Ovary (tissue), 9 donors: ENCODE results near the gene ACP4. TPM values are rescaled to one million over a fixed set of nuclear protein-coding genes. Genes with fewer than 3 reads are reported as not detected.

ENCODE experiments used
- DNase-seq, 5 donors: peaks; one replicate each; pipeline ENCODE4 v3.0.0-alpha.2; 2019 to 2020
- H3K27ac ChIP-seq, 2 donors: fragments of 200-600 bp; one replicate each; pipeline versions ENCODE4 v1.5.1 to v1.8.0; 2019 to 2022
- H3K27me3 ChIP-seq: fragments of 200-600 bp; one replicate; pipeline ENCODE4 v1.8.0; 2022
- H3K36me3 ChIP-seq: fragments of 200-600 bp; sonication (generic); one replicate; pipeline ENCODE4 v1.5.1; 2019
- H3K4me1 ChIP-seq: one replicate; pipeline ENCODE4 v1.8.1; 2013; ENCODE audit warnings: mild to moderate bottlenecking, moderate library complexity; ENCODE audit not compliant: insufficient read depth
- H3K4me3 ChIP-seq: fragments of 200-600 bp; sonication (generic); one replicate; pipeline ENCODE4 v1.5.1; 2017
- H3K9me3 ChIP-seq, 2 donors: fragments of 200-600 bp in 1 of 2; sonication (generic) in 1 of 2; one replicate each; pipeline versions ENCODE4 v1.5.1 to v1.8.1; 2013 to 2019; ENCODE audit warnings: mild to moderate bottlenecking in 1 of 2, moderate library complexity in 1 of 2
- EP300 ChIP-seq: sonication (generic); formaldehyde crosslinking; IDR thresholded peaks from one replicate; pipeline ENCODE4 v1.6.1; 2017; ENCODE audit warnings: antibody characterized with exemption
- POLR2A ChIP-seq: fragments of 450-650 bp; IDR thresholded peaks from one replicate; pipeline ENCODE4 v1.6.1; 2017; ENCODE audit warnings: antibody characterized with exemption, mild to moderate bottlenecking, moderate library complexity
- WGBS, 3 donors: extraction: QIAGEN DNeasy Blood & Tissue Kit in 1 of 3; methylation state at CpG; one replicate each; pipeline versions ENCODE4 v1.1.5 to v1.1.7; 2013 to 2017; 5-methylcytosine and 5-hydroxymethylcytosine counted together
- intact Hi-C, 4 donors: fragments of 100-400 bp; cut with DNase I; formaldehyde crosslinking; loops; one replicate each; pipeline versions ENCODE4 v1.11.0 to v1.15.1; 2022 to 2023
- polyA plus RNA-seq, 2 donors: library from polyadenylated mRNA; stranded (reverse); fragments of 200-250 nt in 1 of 2; fragments of 350-450 nt in 1 of 2; fragmentation: Illumina TruSeq in 1 of 2; extraction: RNeasy Lipid Tissue Mini Kit (QIAGEN cat#74804) in 1 of 2; gene quantifications; one replicate each; pipeline ENCODE4 v1.2.3, GENCODE V29; 2013 to 2014
- small RNA-seq: library from RNA; depleted of rRNA; stranded (forward); fragments of <200 nt; gene quantifications from one replicate; pipeline ENCODE3, GENCODE V24; 2016
- total RNA-seq, 7 donors: library from RNA; depleted of rRNA in 2 of 7; stranded (reverse); fragments of >200 nt in 2 of 7; fragmentation: NEBNext Ultra II Directional in 3 of 7; extraction: Animal tissue kit (Norgen Biotek cat#: 25700) in 3 of 7; gene quantifications; one replicate each; pipeline versions ENCODE4 v1.1.0 to v1.2.4, GENCODE V29; 2016 to 2023
- TF ChIP-seq, protein P1 (sequence below), 3 donors: fragments of 450-650 bp in 2 of 3; fragments of 200-600 bp in 1 of 3; IDR thresholded peaks; one replicate each; pipeline versions ENCODE4 v1.5.1 to v1.8.0; 2016 to 2022; ENCODE audit warnings: antibody characterized with exemption in 3 of 3, mild to moderate bottlenecking in 1 of 3
- donor health status: DM: no; HTN: no; CAD: no; lungs with moderate emphysema.
- donor health status: DM: no; HTN: no; CAD: no.
- donor health status: Bipolar disorder and iron deficiency.
- donor health status: DM: yes; HTN: yes; CAD: no.
- donor health status: DM: no; HTN: no; CAD: no.
- donor health status: DM: yes; HTN: yes; CAD: no.

ACP4 gene
- total and polyA plus RNA-seq, 9 donors = not detected

GRCh38 chr19:50842130-50842529 lies 51.9 kb downstream of the ACP4 start:
- WGBS, 3 donors = 78 to 87% (median 82%) methylated on average over 6 of the region's 6 CpGs
- DNase-seq = no peak
- intact Hi-C loops = no loop called here

DNA sequence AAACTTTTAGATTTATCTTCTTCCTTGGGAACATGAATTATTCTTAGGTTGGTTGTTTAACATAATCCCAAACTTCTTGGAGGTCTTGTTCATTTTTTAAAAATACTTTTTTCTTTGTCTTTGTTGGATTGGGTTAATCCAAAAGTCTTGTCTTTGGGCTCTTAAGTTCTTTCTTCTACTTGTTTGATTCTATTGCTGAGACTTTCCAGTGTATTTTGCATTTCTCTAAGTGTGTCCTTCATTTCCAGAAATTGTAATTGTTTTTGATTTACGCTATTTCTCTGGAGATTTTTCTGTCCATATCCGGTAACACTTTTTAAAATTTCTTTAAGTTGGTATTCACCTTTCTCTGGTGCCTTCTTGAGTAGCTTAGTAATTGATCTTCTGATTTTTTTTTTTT lies 53.0 kb downstream of the ACP4 start:
- Histone ChIP-seq H3K4me3 (no peak overlapping the region), H3K36me3 (no peaks in the 10 kb centered on the region), H3K9me3 (peaks cover 0 to 5% of the 10 kb centered on the region in 2 donors), H3K27ac (no peak overlapping the region), H3K27me3 (no peaks in the 10 kb centered on the region), H3K4me1 (no peaks in the 10 kb centered on the region)
- no peak for TF ChIP-seq POLR2A
- TF ChIP-seq, protein P1, sequence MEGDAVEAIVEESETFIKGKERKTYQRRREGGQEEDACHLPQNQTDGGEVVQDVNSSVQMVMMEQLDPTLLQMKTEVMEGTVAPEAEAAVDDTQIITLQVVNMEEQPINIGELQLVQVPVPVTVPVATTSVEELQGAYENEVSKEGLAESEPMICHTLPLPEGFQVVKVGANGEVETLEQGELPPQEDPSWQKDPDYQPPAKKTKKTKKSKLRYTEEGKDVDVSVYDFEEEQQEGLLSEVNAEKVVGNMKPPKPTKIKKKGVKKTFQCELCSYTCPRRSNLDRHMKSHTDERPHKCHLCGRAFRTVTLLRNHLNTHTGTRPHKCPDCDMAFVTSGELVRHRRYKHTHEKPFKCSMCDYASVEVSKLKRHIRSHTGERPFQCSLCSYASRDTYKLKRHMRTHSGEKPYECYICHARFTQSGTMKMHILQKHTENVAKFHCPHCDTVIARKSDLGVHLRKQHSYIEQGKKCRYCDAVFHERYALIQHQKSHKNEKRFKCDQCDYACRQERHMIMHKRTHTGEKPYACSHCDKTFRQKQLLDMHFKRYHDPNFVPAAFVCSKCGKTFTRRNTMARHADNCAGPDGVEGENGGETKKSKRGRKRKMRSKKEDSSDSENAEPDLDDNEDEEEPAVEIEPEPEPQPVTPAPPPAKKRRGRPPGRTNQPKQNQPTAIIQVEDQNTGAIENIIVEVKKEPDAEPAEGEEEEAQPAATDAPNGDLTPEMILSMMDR (IDR thresholded peaks at IDR 0.05) = no peak
- WGBS, 3 donors = 91 to 95% (median 95%) methylated on average over 2 of the region's 2 CpGs
- intact Hi-C loops = no loop called here
- DNase-seq = no peak

More at GRCh38 chr19:50842130-50842529, 51.9 kb downstream of the ACP4 start:
- TF ChIP-seq, protein P1 (IDR thresholded peaks at IDR 0.05) = no peak
- TF ChIP-seq POLR2A = no peak
- no peak for TF ChIP-seq EP300
- no peak overlapping the region for H3K27ac ChIP-seq
- no peaks in the 10 kb centered on the region for H3K4me1 ChIP-seq
- H3K27me3 ChIP-seq = no peaks in the 10 kb centered on the region
- no peaks in the 10 kb centered on the region for H3K36me3 ChIP-seq
- H3K4me3 ChIP-seq = no peak overlapping the region
- peaks cover 0 to 5% of the 10 kb centered on the region in 2 donors for H3K9me3 ChIP-seq

DNA sequence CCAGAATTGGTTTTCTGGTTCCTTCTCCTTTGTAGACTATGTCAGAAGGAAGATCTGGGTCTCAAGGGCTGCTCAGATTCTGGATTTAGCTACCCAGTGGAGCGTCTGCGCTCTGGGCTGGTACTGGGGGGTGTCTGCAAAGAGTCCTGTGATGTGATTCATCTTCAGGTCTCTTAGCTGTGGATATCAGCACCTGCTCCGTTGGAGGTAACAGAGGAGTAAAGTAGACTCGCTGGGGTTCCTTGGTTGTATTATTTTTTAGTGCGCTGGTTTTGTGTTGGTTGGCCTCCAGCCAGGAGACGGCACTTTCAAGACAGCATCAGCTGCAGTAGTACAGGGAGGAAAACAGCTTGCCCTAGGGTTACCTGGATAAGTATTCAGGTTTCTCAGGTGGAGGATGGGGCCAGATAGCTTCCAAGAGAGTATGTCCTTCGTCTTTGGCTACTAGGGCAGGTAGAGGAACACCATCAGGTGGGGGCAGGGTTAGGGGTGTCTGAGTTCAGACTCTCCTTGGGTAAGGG lies 53.5 kb downstream of the ACP4 start:
- TF ChIP-seq EP300 (no peak), POLR2A (no peak)
- TF ChIP-seq, protein P1 (IDR thresholded peaks at IDR 0.05) = no peak
- H3K36me3 ChIP-seq = no peaks in the 10 kb centered on the region
- no peak overlapping the region for H3K4me3 ChIP-seq
- no peaks in the 10 kb centered on the region for H3K27me3 ChIP-seq
- peaks cover 0 to 5% of the 10 kb centered on the region in 2 donors for H3K9me3 ChIP-seq
- H3K27ac ChIP-seq = no peak overlapping the region
- intact Hi-C loops = no loop called here
- no peak for DNase-seq
- 70 to 80% (median 70%) methylated on average over 7 of the region's 7 CpGs for WGBS, 3 donors
- no peaks in the 10 kb centered on the region for H3K4me1 ChIP-seq

DNA sequence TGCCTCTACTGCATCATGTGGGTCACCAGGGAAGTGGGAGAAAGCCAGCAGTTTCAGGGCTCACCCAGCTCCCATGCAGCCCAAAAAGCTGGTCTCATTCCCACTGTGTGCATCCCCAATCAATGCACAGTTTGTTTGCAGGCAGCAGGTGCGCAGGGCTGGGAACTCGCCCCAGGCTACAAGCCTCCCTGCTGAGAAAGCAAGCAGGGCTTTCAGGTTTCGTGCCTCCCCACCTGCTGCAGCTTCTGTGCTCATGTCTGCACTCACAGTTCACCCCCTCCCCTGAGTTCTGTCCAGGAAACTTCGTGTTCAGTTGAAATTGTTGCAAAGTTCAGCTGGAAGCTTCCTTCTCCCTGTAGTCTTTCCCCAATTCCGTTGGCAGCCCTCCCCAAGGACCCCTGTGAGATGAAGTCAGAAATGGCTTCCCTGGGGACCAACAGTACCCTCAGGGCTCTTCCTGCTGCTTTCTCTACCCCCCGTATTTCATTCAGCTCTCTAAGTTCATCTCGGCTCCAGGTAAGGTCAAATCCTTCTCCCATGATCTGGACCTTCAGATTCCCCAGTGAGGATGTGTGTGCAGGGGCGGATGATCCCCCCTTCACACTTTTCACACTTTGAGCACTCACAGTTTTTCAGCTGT lies 54.2 kb downstream of the ACP4 start:
- H3K27ac ChIP-seq = no peak overlapping the region
- no peaks in the 10 kb centered on the region for H3K36me3 ChIP-seq
- 64 to 66% (median 64%) methylated on average over 8 of the region's 8 CpGs for WGBS, 3 donors
- H3K4me3 ChIP-seq = no peak overlapping the region
- TF ChIP-seq EP300 (no peak), POLR2A (no peak)
- TF ChIP-seq, protein P1 (IDR thresholded peaks at IDR 0.05) = no peak
- no peak for DNase-seq
- intact Hi-C loops = no loop called here
- no peaks in the 10 kb centered on the region for H3K4me1 ChIP-seq
- H3K27me3 ChIP-seq = no peaks in the 10 kb centered on the region
- H3K9me3 ChIP-seq = peaks cover 0 to 5% of the 10 kb centered on the region in 2 donors

Small RNA genes lying within 50 kb of the gene (small RNA-seq; reads per million reads assigned to genes)
- gene SNORD88A (44.5 reads per million, percentile 89 among the genes with 10 or more reads in this experiment), gene SNORD88B (not detected), gene SNORD88C (not detected)

Other genes with a start within 250 kb of the ACP4 start
- gene LRRC4B, start 222.0 kb upstream of the ACP4 start, total RNA-seq = 1 to 10 TPM; 1.2 to 7.9 (median 2.5) TPM
- gene LRRC4B, start 222.0 kb upstream of the ACP4 start, polyA plus RNA-seq = 1 to 10 TPM in 1 of 2 donors, under 1 TPM in 1; 0.12 to 5.6 TPM
- gene SYT3, start 150.5 kb upstream of the ACP4 start, total RNA-seq = under 1 TPM in 1 of 7 donors, not detected in 6; 0.08 TPM
- gene SYT3, start 150.5 kb upstream of the ACP4 start, polyA plus RNA-seq = under 1 TPM; 0.10 to 0.32 TPM
- 10 to 100 TPM in 1 of 7 donors, 1 to 10 TPM in 3, not detected in 3; 1.1 to 12.6 (median 2.1) TPM for gene C19orf81, start 141.0 kb upstream of the ACP4 start, total RNA-seq
- not detected for gene C19orf81, start 141.0 kb upstream of the ACP4 start, polyA plus RNA-seq
- 10 to 100 TPM in 1 of 7 donors, 1 to 10 TPM in 5, under 1 TPM in 1; 0.72 to 11.1 (median 4.0) TPM for gene SHANK1, start 70.6 kb upstream of the ACP4 start, total RNA-seq
- gene SHANK1, start 70.6 kb upstream of the ACP4 start, polyA plus RNA-seq = 1 to 10 TPM in 1 of 2 donors, under 1 TPM in 1; 0.20 to 1.1 TPM
- gene CLEC11A, start 67.1 kb upstream of the ACP4 start, total RNA-seq = 100 to 1,000 TPM in 1 of 7 donors, 10 to 100 TPM in 6; 17.3 to 120 (median 33.8) TPM
- gene CLEC11A, start 67.1 kb upstream of the ACP4 start, polyA plus RNA-seq = 10 to 100 TPM in 1 of 2 donors, 1 to 10 TPM in 1; 3.8 to 27.9 TPM
- gene GPR32, start 20.0 kb upstream of the ACP4 start, total RNA-seq = not detected
- not detected for gene GPR32, start 20.0 kb upstream of the ACP4 start, polyA plus RNA-seq
- under 1 TPM in 6 of 7 donors, not detected in 1; 0.40 to 0.95 (median 0.57) TPM for gene KLK1, start 33.4 kb downstream of the ACP4 start, total RNA-seq
- 1 to 10 TPM in 1 of 2 donors, under 1 TPM in 1; 0.23 to 1.2 TPM for gene KLK1, start 33.4 kb downstream of the ACP4 start, polyA plus RNA-seq
- gene KLK15, start 43.2 kb downstream of the ACP4 start, total RNA-seq = not detected
- gene KLK15, start 43.2 kb downstream of the ACP4 start, polyA plus RNA-seq = not detected
- gene KLK3, start 64.5 kb downstream of the ACP4 start, total RNA-seq = under 1 TPM in 1 of 7 donors, not detected in 6; 0.20 TPM
- under 1 TPM; 0.13 to 0.24 TPM for gene KLK3, start 64.5 kb downstream of the ACP4 start, polyA plus RNA-seq
- gene KLK2, start 83.0 kb downstream of the ACP4 start, total RNA-seq = not detected
- gene KLK2, start 83.0 kb downstream of the ACP4 start, polyA plus RNA-seq = not detected
- under 1 TPM in 1 of 7 donors, not detected in 6; 0.58 TPM for gene KLK4, start 121.0 kb downstream of the ACP4 start, total RNA-seq
- not detected for gene KLK4, start 121.0 kb downstream of the ACP4 start, polyA plus RNA-seq
- gene KLK5, start 162.6 kb downstream of the ACP4 start, total RNA-seq = 1 to 10 TPM in 1 of 7 donors, under 1 TPM in 2, not detected in 4; 0.17 to 2.3 (median 0.41) TPM
- not detected for gene KLK5, start 162.6 kb downstream of the ACP4 start, polyA plus RNA-seq
- 10 to 100 TPM in 1 of 7 donors, 1 to 10 TPM in 2, under 1 TPM in 2, not detected in 2; 0.24 to 21.7 (median 3.3) TPM for gene KLK6, start 179.2 kb downstream of the ACP4 start, total RNA-seq
- gene KLK6, start 179.2 kb downstream of the ACP4 start, polyA plus RNA-seq = under 1 TPM in 1 of 2 donors, not detected in 1; 0.07 TPM
- gene KLK7, start 193.5 kb downstream of the ACP4 start, total RNA-seq = 10 to 100 TPM in 1 of 7 donors, 1 to 10 TPM in 1, under 1 TPM in 2, not detected in 3; 0.85 to 59.6 (median 5.1) TPM
- gene KLK7, start 193.5 kb downstream of the ACP4 start, polyA plus RNA-seq = under 1 TPM in 1 of 2 donors, not detected in 1; 0.05 TPM
- 10 to 100 TPM in 1 of 7 donors, 1 to 10 TPM in 2, under 1 TPM in 2, not detected in 2; 0.60 to 19.0 (median 1.6) TPM for gene KLK8, start 211.2 kb downstream of the ACP4 start, total RNA-seq
- gene KLK8, start 211.2 kb downstream of the ACP4 start, polyA plus RNA-seq = under 1 TPM in 1 of 2 donors, not detected in 1; 0.24 TPM
- gene KLK10, start 229.3 kb downstream of the ACP4 start, total RNA-seq = 10 to 100 TPM; 14.7 to 59.1 (median 19.5) TPM
- 10 to 100 TPM in 1 of 2 donors, 1 to 10 TPM in 1; 6.9 to 15.7 TPM for gene KLK10, start 229.3 kb downstream of the ACP4 start, polyA plus RNA-seq
- 10 to 100 TPM in 1 of 7 donors, 1 to 10 TPM in 3, under 1 TPM in 3; 0.33 to 91.2 (median 3.8) TPM for gene KLK11, start 236.2 kb downstream of the ACP4 start, total RNA-seq
- 1 to 10 TPM in 1 of 2 donors, under 1 TPM in 1; 0.53 to 1.4 TPM for gene KLK11, start 236.2 kb downstream of the ACP4 start, polyA plus RNA-seq
- not detected for gene KLK12, start 244.6 kb downstream of the ACP4 start, total RNA-seq
- gene KLK12, start 244.6 kb downstream of the ACP4 start, polyA plus RNA-seq = not detected